Adrenal gland (tissue), 5 donors: Measurements from ENCODE around the gene HOXA6.

ENCODE experiments used
- CTCF ChIP-seq, 6 experiments: fragments of 450-650 bp in 4 of 6; fragments of 200-600 bp in 2 of 6; sonication (generic) in 1 of 6; IDR thresholded peaks; 1 replicate in 5 of 6; 2 replicates in 1 of 6; pipeline versions ENCODE4 v1.5.1 to v1.8.0; 2016 to 2021; ENCODE audit warnings: antibody characterized with exemption in 6 of 6, mild to moderate bottlenecking in 2 of 6, moderate library complexity in 1 of 6
- POLR2A ChIP-seq, 2 donors: fragments of 450-650 bp; IDR thresholded peaks; one replicate each; pipeline ENCODE4 v1.6.1; 2017; ENCODE audit warnings: antibody characterized with exemption in 2 of 2, mild to moderate bottlenecking in 2 of 2, moderate library complexity in 1 of 2
- donor health status: DM: no; HTN: no; CAD: no.

- no peak for TF ChIP-seq CTCF (IDR thresholded peaks at IDR 0.05)
- TF ChIP-seq POLR2A (IDR thresholded peaks at IDR 0.05): no peak
These were observed 44.4 kb upstream of the HOXA6 start for GRCh38 chr7:27191833-27192545.
